Omental fat pad (tissue), 4 donors: Measurements from ENCODE around the gene BOK. TPM values are rescaled to one million over a fixed set of nuclear protein-coding genes. Genes with fewer than 3 reads are reported as not detected.
A peak's percentile ranks its signal among the peaks of the same experiment; 100 is the strongest.

Experiments
- ATAC-seq: fragments of 150-250 bp; one replicate; pipeline ENCODE4 v1.9.1; 2016; ENCODE audit warnings: mild to moderate bottlenecking, moderate library complexity; ENCODE audit not compliant: low FRiP score
- DNase-seq: peaks from one replicate; pipeline ENCODE4 v3.0.0-alpha.2; 2019; ENCODE audit warnings: low spot score
- total RNA-seq, 4 donors: library from RNA; depleted of rRNA; stranded (reverse); fragments of >200 nt; gene quantifications; one replicate each; pipeline ENCODE4 v1.1.0, GENCODE V29; 2016
- TF ChIP-seq, protein P1 (sequence below), 3 donors: fragments of 450-650 bp; IDR thresholded peaks; one replicate each; pipeline ENCODE4 v1.5.1; 2016 to 2017; ENCODE audit warnings: antibody characterized with exemption in 3 of 3, mild to moderate bottlenecking in 3 of 3, moderate library complexity in 2 of 3

The BOK gene
- total RNA-seq, 4 donors from 2014 or later, result 79.6 to 179 (median 88.2) TPM

DNA sequence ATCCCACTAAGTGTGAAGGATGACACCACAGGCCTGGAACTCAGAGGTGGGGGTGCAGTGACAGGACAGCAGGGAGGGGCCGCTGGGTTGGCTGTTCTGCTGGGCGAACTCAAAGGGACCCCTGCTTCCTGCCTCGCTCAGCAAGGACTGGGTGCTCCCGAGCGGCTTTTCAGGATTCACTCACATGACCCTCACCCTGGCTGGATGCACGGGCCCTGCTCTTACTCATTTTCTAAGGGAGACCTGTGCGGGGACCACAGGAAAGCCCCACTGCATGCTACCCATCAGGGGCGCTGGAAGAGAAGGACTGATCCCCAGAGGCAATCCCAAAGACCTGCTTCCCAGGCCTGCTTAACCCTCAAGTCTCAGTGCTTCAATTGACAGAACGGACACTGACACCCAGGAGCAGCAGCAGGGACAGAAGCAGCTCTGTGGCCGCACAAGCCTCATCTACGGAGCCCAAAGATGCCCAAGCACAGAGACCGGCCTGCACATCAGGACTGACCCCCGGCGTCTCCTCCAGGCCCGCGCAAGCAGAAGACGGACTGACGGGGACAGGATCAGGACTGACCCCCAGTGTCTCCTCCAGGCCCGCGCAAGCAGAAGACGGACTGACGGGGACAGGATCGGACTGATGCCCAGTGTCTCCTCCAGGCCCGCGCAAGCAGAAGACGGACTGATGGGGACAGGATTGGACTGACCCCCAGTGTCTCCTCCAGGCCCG is 48.8 kb downstream of the BOK start:
- ATAC-seq, result no peak
- no peak for DNase-seq
- TF ChIP-seq, protein P1, sequence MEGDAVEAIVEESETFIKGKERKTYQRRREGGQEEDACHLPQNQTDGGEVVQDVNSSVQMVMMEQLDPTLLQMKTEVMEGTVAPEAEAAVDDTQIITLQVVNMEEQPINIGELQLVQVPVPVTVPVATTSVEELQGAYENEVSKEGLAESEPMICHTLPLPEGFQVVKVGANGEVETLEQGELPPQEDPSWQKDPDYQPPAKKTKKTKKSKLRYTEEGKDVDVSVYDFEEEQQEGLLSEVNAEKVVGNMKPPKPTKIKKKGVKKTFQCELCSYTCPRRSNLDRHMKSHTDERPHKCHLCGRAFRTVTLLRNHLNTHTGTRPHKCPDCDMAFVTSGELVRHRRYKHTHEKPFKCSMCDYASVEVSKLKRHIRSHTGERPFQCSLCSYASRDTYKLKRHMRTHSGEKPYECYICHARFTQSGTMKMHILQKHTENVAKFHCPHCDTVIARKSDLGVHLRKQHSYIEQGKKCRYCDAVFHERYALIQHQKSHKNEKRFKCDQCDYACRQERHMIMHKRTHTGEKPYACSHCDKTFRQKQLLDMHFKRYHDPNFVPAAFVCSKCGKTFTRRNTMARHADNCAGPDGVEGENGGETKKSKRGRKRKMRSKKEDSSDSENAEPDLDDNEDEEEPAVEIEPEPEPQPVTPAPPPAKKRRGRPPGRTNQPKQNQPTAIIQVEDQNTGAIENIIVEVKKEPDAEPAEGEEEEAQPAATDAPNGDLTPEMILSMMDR (IDR thresholded peaks at IDR 0.05), result no peak

DNA sequence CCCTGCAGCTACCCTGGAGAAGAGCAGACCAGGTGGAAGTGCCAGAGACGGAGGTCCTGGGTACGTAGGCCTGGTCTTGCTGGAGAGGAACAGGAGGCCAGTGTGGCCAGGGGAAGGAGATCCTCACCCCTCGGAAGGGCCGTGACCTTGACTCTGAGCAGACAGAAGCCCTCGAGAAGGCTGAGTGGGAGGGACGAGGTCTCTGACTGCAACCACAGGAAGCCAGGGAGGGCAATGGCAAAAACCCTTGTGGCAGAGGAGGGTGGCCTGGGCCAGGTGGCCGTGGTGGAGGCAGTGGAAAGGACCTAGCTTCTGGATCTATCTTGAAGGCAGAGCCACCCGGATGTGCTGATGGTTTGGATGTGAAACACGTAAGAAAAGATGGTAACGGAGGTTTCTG is 50.3 kb downstream of the BOK start:
- ATAC-seq, result no peak
- TF ChIP-seq, protein P1 (IDR thresholded peaks at IDR 0.05), result no peak
- no peak for DNase-seq

DNA sequence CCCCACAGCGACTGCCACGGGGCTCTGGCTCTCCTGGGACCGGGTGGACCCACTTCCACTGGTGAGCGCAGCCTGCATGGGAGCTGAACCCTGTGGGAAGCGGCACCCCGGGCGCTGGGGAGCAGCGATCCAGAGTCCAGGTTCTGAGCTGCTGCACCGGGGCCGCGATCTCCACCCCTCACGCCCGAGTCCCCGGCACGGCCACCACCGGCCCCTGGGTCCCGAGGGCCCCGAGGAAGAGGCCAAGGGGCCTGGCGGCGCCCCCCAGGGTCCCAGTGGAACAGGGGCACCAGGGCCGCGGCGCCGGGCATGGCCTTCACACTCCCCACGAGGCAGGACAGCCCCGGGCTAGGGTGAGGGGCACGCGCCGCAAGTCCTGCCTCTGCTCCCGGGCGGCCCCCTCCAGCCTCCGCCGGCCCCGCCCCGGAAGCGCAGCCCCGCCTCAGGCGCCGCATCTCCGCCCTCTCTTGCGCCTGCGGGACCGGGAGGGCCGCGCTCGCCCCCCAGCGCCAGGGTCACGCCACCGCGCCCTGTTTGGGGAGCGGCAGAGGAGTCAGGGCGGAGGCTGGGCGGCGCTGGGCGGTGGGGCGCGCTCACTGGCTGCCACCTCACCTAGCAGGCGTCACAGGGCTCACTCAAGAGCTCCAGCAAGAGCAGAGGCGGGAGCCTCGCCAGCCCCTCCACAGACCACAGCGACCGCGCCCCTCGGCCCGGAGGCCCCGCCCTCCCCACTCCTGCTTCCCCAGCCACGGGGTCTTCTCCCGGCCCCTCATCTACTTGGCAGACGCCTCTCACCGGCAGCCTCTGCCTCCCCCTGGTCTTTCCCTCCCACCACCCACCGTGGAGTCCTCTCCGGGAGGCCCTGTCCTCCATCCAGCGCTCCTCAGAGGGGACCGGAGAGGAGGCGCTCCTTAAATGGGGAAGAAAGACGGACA is 51.6 kb downstream of the BOK start:
- ATAC-seq (peak; percentile 97), DNase-seq (peak; percentile 61)
- TF ChIP-seq, protein P1 (IDR thresholded peaks at IDR 0.05), result no peak

DNA sequence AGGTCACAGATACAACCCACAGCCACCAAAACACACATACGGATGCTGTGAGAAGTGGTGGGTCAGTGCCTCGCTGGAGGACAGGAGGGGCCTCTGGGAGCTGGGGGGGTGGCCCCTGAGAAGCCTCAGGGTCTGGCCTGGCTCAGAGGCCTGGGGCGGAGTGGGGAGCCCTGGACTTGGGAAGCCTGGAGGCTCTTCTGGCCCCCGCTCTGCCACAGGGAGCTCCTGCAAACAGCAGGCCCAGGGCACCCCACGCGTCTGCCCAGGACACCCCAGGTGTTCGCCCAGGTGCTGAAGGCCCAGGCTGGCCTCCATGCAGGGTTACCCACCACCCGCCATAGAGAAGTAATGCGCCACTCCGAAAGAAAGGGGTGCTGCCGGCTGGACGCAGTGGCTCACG is 52.5 kb downstream of the BOK start:
- ATAC-seq (no peak), DNase-seq (no peak)
- TF ChIP-seq, protein P1 (IDR thresholded peaks at IDR 0.05), result no peak

DNA sequence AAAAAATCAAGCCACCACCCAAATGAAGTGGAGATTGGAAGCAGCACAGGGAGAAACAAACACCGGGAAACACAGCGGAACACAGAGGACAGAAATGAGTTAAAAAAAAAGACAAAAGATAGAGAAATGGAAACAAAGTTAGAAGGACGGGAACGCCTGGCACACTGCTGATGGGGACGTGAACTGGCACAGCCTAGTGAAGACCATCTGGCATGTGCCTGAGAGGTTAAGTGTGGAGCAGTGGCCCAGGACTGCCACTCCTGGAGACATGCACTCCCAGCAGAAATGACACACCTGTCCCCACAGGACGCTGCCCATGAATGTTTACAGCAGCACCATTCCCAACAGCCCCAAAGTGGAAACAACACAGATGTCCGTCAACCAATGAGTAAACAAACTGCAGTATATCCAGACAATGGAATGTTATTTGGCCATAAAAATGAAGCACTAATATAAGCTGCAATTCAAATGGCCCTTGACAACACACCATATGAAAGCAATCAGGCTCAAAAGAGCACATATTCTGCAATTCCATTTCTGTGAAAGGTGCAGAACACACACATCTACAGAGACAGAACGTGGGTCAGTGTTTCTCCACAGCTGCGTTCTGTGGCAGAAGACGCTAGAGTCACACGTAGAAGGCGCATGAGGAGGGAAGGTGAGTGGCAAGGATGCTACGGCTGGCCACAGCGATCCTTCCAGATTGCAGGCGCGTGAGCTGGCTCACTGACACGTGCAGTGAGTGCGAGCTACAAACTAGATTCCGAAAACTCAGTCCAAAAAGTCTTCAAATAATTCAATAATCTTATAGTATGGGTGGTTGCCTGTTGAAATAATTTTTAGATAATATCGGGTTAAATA is 53.8 kb downstream of the BOK start:
- no peak for DNase-seq
- ATAC-seq, result no peak

More for the DNA sequence above, 53.8 kb downstream of the BOK start:
- TF ChIP-seq, protein P1 (IDR thresholded peaks at IDR 0.05), result no peak
